ENCODE results near the gene GATA1. TPM values are rescaled to one million over a fixed set of nuclear protein-coding genes. Genes with fewer than 3 reads are reported as not detected.

Gene GATA1
- total RNA-seq, 2 experiments from 2014 or later, result not detected

- POLR2A ChIA-PET, result no interaction called here
- H3K27ac Mint-ChIP-seq, result no peak overlapping the region
- peaks cover 4% of the 10 kb centered on the region for H3K36me3 ChIP-seq (ENCODE audit: insufficient read depth, low read length)
- intact Hi-C loops (cut with DNase I, micrococcal nuclease), result no loop called here
- no peak overlapping the region for H3K4me3 Mint-ChIP-seq
- no peak overlapping the region for H3K27ac ChIP-seq (ENCODE audit: low read depth in 1 of 2, low read length in 2 of 2)
- H3K9me3 ChIP-seq (ENCODE audit: control insufficient read depth in 1 of 2, insufficient read depth in 1 of 2, low read length in 2 of 2), result no peaks in the 10 kb centered on the region
- no peak for DNase-seq
- TF ChIP-seq CTCF (IDR thresholded peaks at IDR 0.05), result no peak
- H3K4me1 ChIP-seq (ENCODE audit: insufficient read depth, low read length), result peaks cover 17% of the 10 kb centered on the region
- no peak for ATAC-seq (ENCODE audit: poor library complexity)
- no peaks in the 10 kb centered on the region for H3K27me3 Mint-ChIP-seq
- H3K4me3 ChIP-seq (ENCODE audit: low read length), result no peak overlapping the region
- no peaks in the 10 kb centered on the region for H3K27me3 ChIP-seq (ENCODE audit: control insufficient read depth in 1 of 2, insufficient read depth in 2 of 2, low read length in 2 of 2)
- peaks cover 9% of the 10 kb centered on the region for H3K36me3 Mint-ChIP-seq (ENCODE audit: low read depth)
- H3K9me3 Mint-ChIP-seq, result no peaks in the 10 kb centered on the region
- CTCF ChIA-PET, result no interaction called here
- H3K4me1 Mint-ChIP-seq (ENCODE audit: low read depth), result peaks cover 18% of the 10 kb centered on the region
These were observed 11.9 kb downstream of the GATA1 start for GRCh38 chrX:48798318-48798717.

GRCh38 chrX:48800574-48801279 lies 14.3 kb downstream of the GATA1 start:
- TF ChIP-seq CTCF (IDR thresholded peaks at IDR 0.05), result no peak
- H3K4me3 Mint-ChIP-seq, result peak overlapping the region; percentile 93
- no peaks in the 10 kb centered on the region for H3K27me3 Mint-ChIP-seq

GRCh38 chrX:48801280-48802088 lies 15.1 kb downstream of the GATA1 start, which contains the start of gene HDAC6:
Gene HDAC6, plus strand, starts transcription at chrX:48802067. Its CDS starts 626 bp downstream, at chrX:48802693.
- peak within 1 kb of the TSS; percentile 87 for H3K4me3 ChIP-seq (ENCODE audit: low read length)
- H3K36me3 Mint-ChIP-seq (ENCODE audit: low read depth), result peaks cover 21% of the 10 kb centered on the region
- no peaks in the 10 kb centered on the region for H3K27me3 Mint-ChIP-seq

More at GRCh38 chrX:48800574-48801279, 14.3 kb downstream of the GATA1 start:
- H3K36me3 Mint-ChIP-seq (ENCODE audit: low read depth), result peaks cover 21% of the 10 kb centered on the region
- intact Hi-C loops (cut with DNase I, micrococcal nuclease), result loop anchor here (1.0 to 10.0 kb wide), 9 partner anchors 63 to 507 kb away; partner anchors contain the start of genes OTUD5 (in 2 of the 2), SUV39H1 (in 2 of the 2), PQBP1 (in 1 of the 2) and TIMM17B (in 1 of the 2)
- no peaks in the 10 kb centered on the region for H3K9me3 ChIP-seq (ENCODE audit: control insufficient read depth in 1 of 2, insufficient read depth in 1 of 2, low read length in 2 of 2)
- H3K4me3 ChIP-seq (ENCODE audit: low read length), result peak overlapping the region; percentile 87
- no peak for ATAC-seq (ENCODE audit: poor library complexity)
- CTCF ChIA-PET, result interaction anchor here (1.0 kb wide), 2 partner anchors 153 to 262 kb away, joined by 4 to 8 read pairs; no protein-coding TSS in a partner anchor
- peak overlapping the region; percentile 88 to 94 for H3K27ac ChIP-seq (ENCODE audit: low read depth in 1 of 2, low read length in 2 of 2)
- H3K9me3 Mint-ChIP-seq, result no peaks in the 10 kb centered on the region
- peak overlapping the region; percentile 99 for H3K27ac Mint-ChIP-seq
- peaks cover 18% of the 10 kb centered on the region for H3K4me1 Mint-ChIP-seq (ENCODE audit: low read depth)
- H3K4me1 ChIP-seq (ENCODE audit: insufficient read depth, low read length), result peaks cover 17% of the 10 kb centered on the region
- POLR2A ChIA-PET, result interaction anchor here (0.7 to 2.3 kb wide), 21 partner anchors 33 to 367 kb away, joined by 3 to 40 read pairs (median 8); partner anchors contain the start of genes OTUD5, PIM2, PQBP1 and RBM3
- no peaks in the 10 kb centered on the region for H3K27me3 ChIP-seq (ENCODE audit: control insufficient read depth in 1 of 2, insufficient read depth in 2 of 2, low read length in 2 of 2)
- H3K36me3 ChIP-seq (ENCODE audit: insufficient read depth, low read length), result peaks cover 17% of the 10 kb centered on the region
- no peak for DNase-seq

More at GRCh38 chrX:48801280-48802088, 15.1 kb downstream of the GATA1 start, which contains the start of gene HDAC6:
- peak within 1 kb of the TSS; percentile 99 for H3K27ac Mint-ChIP-seq
- H3K4me1 Mint-ChIP-seq (ENCODE audit: low read depth), result peaks cover 18% of the 10 kb centered on the region
- no peaks in the 10 kb centered on the region for H3K9me3 ChIP-seq (ENCODE audit: control insufficient read depth in 1 of 2, insufficient read depth in 1 of 2, low read length in 2 of 2)
- ChIA-PET POLR2A (interaction anchor here (0.6 to 2.3 kb wide), 27 partner anchors 33 to 1403 kb away, joined by 3 to 40 read pairs (median 7); partner anchors contain the start of genes CCNB3, OTUD5, PIM2 and PQBP1), CTCF (interaction anchor here (1.0 kb wide), 2 partner anchors 153 to 262 kb away, joined by 4 to 8 read pairs; no protein-coding TSS in a partner anchor)
- H3K27ac ChIP-seq (ENCODE audit: low read depth in 1 of 2, low read length in 2 of 2), result peak within 1 kb of the TSS; percentile 89 to 97
- peak within 1 kb of the TSS; percentile 93 for H3K4me3 Mint-ChIP-seq
- no peak for TF ChIP-seq CTCF (IDR thresholded peaks at IDR 0.05)
- no peaks in the 10 kb centered on the region for H3K27me3 ChIP-seq (ENCODE audit: control insufficient read depth in 1 of 2, insufficient read depth in 2 of 2, low read length in 2 of 2)
- no peaks in the 10 kb centered on the region for H3K9me3 Mint-ChIP-seq
- H3K4me1 ChIP-seq (ENCODE audit: insufficient read depth, low read length), result peaks cover 17% of the 10 kb centered on the region
- intact Hi-C loops (cut with DNase I, micrococcal nuclease), result loop anchor here (1.0 to 10.0 kb wide), 9 partner anchors 64 to 506 kb away; partner anchors contain the start of genes OTUD5 (in 2 of the 2), SUV39H1 (in 2 of the 2), PQBP1 (in 1 of the 2) and TIMM17B (in 1 of the 2)
- H3K36me3 ChIP-seq (ENCODE audit: insufficient read depth, low read length), result peaks cover 17% of the 10 kb centered on the region
- DNase-seq (peak; percentile 87 to 99 (median 93)), ATAC-seq (ENCODE audit: poor library complexity) (peak; percentile 84)
